DOHH2 (cell line): Measurements from ENCODE around the gene KLHL9.
"Not testable (repeated sequence)": the region's sequence is repeated elsewhere in the genome, so short reads cannot be mapped to it uniquely, and the experiment has no call there.

Experiments used
- H3F3A ChIP-seq: fragments of 200-600 bp; sonication (generic), shearing (Covaris generic); 2 replicates; pipeline ENCODE4 v1.6.0; 2016; ENCODE audit warnings: antibody characterized with exemption, mild to moderate bottlenecking; ENCODE audit not compliant: control insufficient read depth, insufficient read depth
- H3K27ac ChIP-seq: fragments of 200-600 bp; sonication (generic); 2 replicates; pipeline ENCODE4 v1.5.1; 2014; ENCODE audit warnings: low read depth, mild to moderate bottlenecking, low read length, moderate library complexity
- H3K27me3 ChIP-seq: fragments of 200-600 bp; sonication (generic); 2 replicates; pipeline ENCODE4 v1.6.1; 2014; ENCODE audit warnings: mild to moderate bottlenecking, low read length, mixed read lengths; ENCODE audit not compliant: control insufficient read depth
- H3K36me3 ChIP-seq: fragments of 200-600 bp; sonication (generic); 2 replicates; pipeline ENCODE4 v1.6.1; 2014; ENCODE audit warnings: mild to moderate bottlenecking, low read length, moderate library complexity, mixed read lengths; ENCODE audit not compliant: control insufficient read depth
- H3K4me1 ChIP-seq: fragments of 200-600 bp; sonication (generic); 2 replicates; pipeline ENCODE4 v1.6.1; 2014; ENCODE audit warnings: mild to moderate bottlenecking, low read length, mixed read lengths; ENCODE audit not compliant: control insufficient read depth
- H3K4me2 ChIP-seq: fragments of 200-600 bp; sonication (generic); 2 replicates; pipeline ENCODE4 v1.6.0; 2014; ENCODE audit warnings: mild to moderate bottlenecking, low read length, moderate library complexity
- H3K4me3 ChIP-seq: fragments of 200-600 bp; sonication (generic); 2 replicates; pipeline ENCODE4 v1.5.1; 2014; ENCODE audit warnings: mild to moderate bottlenecking, low read length, mixed read lengths
- H3K79me2 ChIP-seq: fragments of 200-600 bp; sonication (generic); 2 replicates; pipeline ENCODE4 v1.6.1; 2014; ENCODE audit warnings: mild to moderate bottlenecking, low read length, mixed read lengths; ENCODE audit not compliant: control insufficient read depth
- H3K9me2 ChIP-seq: fragments of 200-600 bp; sonication (generic); replicated peaks from 2 replicates; pipeline ENCODE4 v1.6.1; 2014; ENCODE audit warnings: mild to moderate bottlenecking, low read length, mixed read lengths; ENCODE audit not compliant: control insufficient read depth
- H3K9me3 ChIP-seq: fragments of 200-600 bp; sonication (generic); 2 replicates; pipeline ENCODE4 v1.6.1; 2014; ENCODE audit warnings: antibody characterized with exemption, low read length, mixed read lengths; ENCODE audit not compliant: control insufficient read depth, insufficient read depth
- H4K20me1 ChIP-seq: fragments of 200-600 bp; sonication (generic); 2 replicates; pipeline ENCODE4 v1.6.0; 2014; ENCODE audit warnings: low read depth, mild to moderate bottlenecking, antibody characterized with exemption, low read length, moderate library complexity; ENCODE audit not compliant: control insufficient read depth, insufficient read depth
- EZH2phosphoT487 ChIP-seq: fragments of 200-600 bp; sonication (generic); IDR thresholded peaks from 2 replicates; pipeline ENCODE4 v1.6.1; 2017; ENCODE audit warnings: borderline replicate concordance, mild to moderate bottlenecking, antibody characterized with exemption, low read length, moderate library complexity, mixed read lengths
- TF ChIP-seq, protein P1 (sequence below): fragments of 200-600 bp; sonication (generic); IDR thresholded peaks from one replicate; pipeline ENCODE4 v1.5.1; 2014; ENCODE audit warnings: antibody characterized with exemption, mild to moderate bottlenecking, low read depth, low read length; ENCODE audit not compliant: poor library complexity, severe bottlenecking

KLHL9 gene, protein sequence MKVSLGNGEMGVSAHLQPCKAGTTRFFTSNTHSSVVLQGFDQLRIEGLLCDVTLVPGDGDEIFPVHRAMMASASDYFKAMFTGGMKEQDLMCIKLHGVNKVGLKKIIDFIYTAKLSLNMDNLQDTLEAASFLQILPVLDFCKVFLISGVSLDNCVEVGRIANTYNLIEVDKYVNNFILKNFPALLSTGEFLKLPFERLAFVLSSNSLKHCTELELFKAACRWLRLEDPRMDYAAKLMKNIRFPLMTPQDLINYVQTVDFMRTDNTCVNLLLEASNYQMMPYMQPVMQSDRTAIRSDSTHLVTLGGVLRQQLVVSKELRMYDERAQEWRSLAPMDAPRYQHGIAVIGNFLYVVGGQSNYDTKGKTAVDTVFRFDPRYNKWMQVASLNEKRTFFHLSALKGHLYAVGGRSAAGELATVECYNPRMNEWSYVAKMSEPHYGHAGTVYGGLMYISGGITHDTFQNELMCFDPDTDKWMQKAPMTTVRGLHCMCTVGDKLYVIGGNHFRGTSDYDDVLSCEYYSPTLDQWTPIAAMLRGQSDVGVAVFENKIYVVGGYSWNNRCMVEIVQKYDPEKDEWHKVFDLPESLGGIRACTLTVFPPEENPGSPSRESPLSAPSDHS

DNA sequence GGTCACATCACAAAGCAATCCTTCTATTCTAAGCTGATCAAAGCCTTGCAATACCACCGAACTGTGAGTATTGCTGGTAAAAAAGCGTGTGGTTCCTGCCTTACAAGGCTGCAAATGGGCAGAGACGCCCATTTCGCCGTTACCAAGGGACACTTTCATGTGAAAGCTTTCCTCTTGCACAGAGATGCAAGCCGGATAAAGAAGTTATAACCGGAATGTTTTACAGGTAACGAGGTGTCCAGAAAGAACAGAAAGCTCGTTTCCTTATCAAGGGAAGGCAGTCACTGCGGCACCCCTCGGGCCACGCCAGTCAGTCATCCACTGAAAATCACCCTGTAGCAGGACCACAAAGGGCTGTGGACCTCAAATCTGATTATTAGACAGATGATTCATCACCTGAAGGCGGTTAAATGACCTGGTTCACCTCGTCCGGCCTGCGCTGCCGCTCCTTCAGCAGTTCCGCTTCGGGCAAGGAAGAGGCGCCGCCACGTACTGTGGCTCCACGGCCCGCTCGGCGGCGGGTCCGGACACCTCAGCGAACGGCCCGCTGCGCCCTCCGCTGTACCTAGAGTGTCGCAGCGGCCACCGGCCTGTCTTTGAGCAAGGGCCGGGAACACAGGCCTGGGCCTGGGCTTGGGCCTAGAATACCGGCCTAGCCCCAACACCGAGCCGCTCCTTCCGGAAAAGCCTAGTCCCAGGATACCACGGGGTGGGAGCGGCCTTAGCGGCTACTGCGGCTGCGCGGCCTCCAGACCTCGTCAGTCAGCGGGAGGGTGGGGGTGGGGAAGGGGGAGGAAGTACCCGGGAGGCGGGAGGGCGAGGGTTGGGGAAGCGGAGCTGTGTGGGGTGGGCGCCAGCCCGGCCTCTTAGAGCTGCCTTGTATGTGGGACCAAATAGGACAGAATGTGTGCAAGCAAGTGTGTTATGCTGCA lies at the start of gene KLHL9:
Gene KLHL9 (minus strand): TSS at position 704 of the 932 bp plus-strand sequence. CDS start 545 bp downstream, at position 159.
- Histone ChIP-seq H4K20me1 (peaks cover 13% of the 10 kb centered on the region; the same call in 1 of the 2 replicates), H3K9me3 (no peaks in the 10 kb centered on the region), H3K27me3 (peaks cover 11% of the 10 kb centered on the region), H3K9me2 (no peaks in the 10 kb centered on the region), H3K36me3 (peaks cover 41% of the 10 kb centered on the region), H3K4me3 (peak within 1 kb of the TSS; percentile 93), H3K79me2 (peaks cover 53% of the 10 kb centered on the region), H3K4me2 (peak within 1 kb of the TSS; percentile 85), H3F3A (no peaks in the 10 kb centered on the region), H3K27ac (peak within 1 kb of the TSS; percentile 58), H3K4me1 (peaks cover 40% of the 10 kb centered on the region)
- TF ChIP-seq, protein P1, sequence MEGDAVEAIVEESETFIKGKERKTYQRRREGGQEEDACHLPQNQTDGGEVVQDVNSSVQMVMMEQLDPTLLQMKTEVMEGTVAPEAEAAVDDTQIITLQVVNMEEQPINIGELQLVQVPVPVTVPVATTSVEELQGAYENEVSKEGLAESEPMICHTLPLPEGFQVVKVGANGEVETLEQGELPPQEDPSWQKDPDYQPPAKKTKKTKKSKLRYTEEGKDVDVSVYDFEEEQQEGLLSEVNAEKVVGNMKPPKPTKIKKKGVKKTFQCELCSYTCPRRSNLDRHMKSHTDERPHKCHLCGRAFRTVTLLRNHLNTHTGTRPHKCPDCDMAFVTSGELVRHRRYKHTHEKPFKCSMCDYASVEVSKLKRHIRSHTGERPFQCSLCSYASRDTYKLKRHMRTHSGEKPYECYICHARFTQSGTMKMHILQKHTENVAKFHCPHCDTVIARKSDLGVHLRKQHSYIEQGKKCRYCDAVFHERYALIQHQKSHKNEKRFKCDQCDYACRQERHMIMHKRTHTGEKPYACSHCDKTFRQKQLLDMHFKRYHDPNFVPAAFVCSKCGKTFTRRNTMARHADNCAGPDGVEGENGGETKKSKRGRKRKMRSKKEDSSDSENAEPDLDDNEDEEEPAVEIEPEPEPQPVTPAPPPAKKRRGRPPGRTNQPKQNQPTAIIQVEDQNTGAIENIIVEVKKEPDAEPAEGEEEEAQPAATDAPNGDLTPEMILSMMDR, result no peak
- no peak for TF ChIP-seq EZH2phosphoT487

DNA sequence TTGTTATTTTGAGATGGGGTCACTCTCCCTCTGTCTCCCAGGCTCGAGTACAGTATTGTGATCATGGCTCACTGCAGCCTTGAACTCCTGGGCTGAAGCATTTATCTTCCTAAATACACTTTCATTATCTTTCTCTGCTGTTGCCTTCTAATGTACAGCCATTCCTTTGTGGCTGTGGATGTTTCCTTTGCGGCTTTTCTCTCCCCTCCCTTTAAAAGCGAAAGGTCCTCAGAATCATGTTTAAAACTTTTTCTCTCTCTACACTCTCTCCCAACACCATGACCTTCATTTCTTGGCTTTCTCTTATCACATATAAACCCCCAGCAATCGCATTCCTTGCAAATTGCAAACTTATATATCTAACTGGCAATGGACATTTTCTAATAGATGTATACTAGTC lies 48.4 kb upstream of the KLHL9 start:
- H3K4me2 ChIP-seq, result no peak overlapping the region
- H3K79me2 ChIP-seq, result no peaks in the 10 kb centered on the region
- TF ChIP-seq EZH2phosphoT487, result no peak
- TF ChIP-seq, protein P1, result no peak
- H3K4me3 ChIP-seq, result no peak overlapping the region
- H3K27ac ChIP-seq, result no peak overlapping the region
- H4K20me1 ChIP-seq, result no peaks in the 10 kb centered on the region
- peaks cover 28% of the 10 kb centered on the region for H3K27me3 ChIP-seq
- no peaks in the 10 kb centered on the region for H3K36me3 ChIP-seq
- H3K9me2 ChIP-seq, result no peaks in the 10 kb centered on the region
- H3F3A ChIP-seq, result no peaks in the 10 kb centered on the region
- H3K9me3 ChIP-seq, result no peaks in the 10 kb centered on the region
- H3K4me1 ChIP-seq, result peaks cover 5% of the 10 kb centered on the region

DNA sequence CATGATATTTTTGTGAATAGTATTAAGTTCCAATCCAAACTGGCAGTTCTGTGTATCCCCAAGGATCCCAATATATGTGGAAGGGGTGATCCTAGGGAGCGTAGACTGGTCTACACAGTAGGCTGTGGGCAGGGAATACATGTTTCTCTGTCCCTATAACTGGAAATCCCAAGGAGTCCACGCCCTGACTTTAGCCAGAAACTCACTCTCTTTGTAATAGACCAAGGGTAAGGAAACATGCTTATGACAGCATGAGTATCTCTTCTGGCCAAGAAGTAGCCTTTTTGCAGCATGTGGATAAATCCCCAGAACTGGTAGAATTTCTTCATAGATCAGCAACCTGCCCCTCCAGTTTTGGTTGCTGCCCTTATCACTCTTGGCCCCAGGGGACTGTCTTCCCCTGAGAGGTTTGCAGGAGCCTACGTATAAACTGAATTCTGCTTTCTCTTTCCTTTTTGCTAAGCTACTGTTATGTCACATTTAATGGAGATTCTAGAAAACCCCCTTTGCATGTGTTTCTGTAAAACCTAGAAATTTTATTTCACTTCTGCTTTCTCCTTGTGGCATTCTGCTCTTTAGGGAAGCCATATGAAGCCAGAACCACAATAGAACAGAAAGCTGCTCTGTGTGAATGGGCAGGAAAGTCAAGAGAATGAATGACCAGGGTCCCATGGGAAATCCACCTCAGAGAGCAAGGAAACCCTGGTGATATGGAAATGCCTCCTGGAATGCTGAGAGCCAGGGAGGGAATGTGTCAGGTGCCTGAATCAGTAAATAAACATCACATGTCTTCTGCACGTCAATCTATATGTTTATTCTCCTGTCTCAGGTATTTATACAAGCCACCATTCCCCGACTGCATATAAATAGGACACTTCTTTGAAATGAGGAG lies 46.5 kb upstream of the KLHL9 start:
- H3K4me3 ChIP-seq, result no peak overlapping the region
- peaks cover 28% of the 10 kb centered on the region for H3K27me3 ChIP-seq
- no peak for TF ChIP-seq EZH2phosphoT487
- TF ChIP-seq, protein P1, result no peak
- H4K20me1 ChIP-seq, result no peaks in the 10 kb centered on the region
- H3K9me2 ChIP-seq, result no peaks in the 10 kb centered on the region
- no peak overlapping the region for H3K4me2 ChIP-seq
- H3K36me3 ChIP-seq, result no peaks in the 10 kb centered on the region
- H3K79me2 ChIP-seq, result no peaks in the 10 kb centered on the region
- no peaks in the 10 kb centered on the region for H3K9me3 ChIP-seq
- peaks cover 5% of the 10 kb centered on the region for H3K4me1 ChIP-seq
- no peak overlapping the region for H3K27ac ChIP-seq
- H3F3A ChIP-seq, result no peaks in the 10 kb centered on the region

DNA sequence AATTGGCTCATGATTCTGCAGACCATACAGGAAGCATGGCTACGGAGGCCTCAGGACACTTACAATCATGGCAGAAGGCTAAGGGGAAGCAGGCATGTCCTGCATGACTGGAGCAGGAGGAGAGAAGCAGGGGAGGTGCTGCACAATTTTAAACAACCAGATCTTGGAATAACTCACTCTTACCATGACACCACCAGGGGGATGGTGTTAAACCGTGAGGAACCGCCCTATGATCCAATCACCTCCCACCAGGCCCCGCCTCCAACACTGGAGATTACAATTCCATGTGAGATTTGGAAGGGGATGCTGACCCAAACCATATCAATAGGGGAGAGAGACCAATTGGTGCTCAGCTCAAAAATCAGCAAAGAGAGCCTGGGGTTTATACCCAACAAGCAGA lies 36.3 kb upstream of the KLHL9 start:
- not testable (repeated sequence) for H3K4me1 ChIP-seq, H3K9me3 ChIP-seq, H3K79me2 ChIP-seq, H3K4me2 ChIP-seq, H3F3A ChIP-seq, H3K36me3 ChIP-seq, H3K4me3 ChIP-seq, H3K27me3 ChIP-seq, H3K27ac ChIP-seq, H4K20me1 ChIP-seq, H3K9me2 ChIP-seq
